H1 (cell line): ENCODE results near the gene ADCY2. TPM values are rescaled to one million over a fixed set of nuclear protein-coding genes. Genes with fewer than 3 reads are reported as not detected.

Experiments used
- CTCF ChIA-PET: fragments of 300-600 bp; sonication (Branson Sonifier 250); formaldehyde crosslinking; loops from one replicate; lab custom pipeline; 2021; ENCODE audit not compliant: partially characterized antibody; lab: Charles Lee
- POLR2A ChIA-PET: fragments of 300-600 bp; sonication (Branson Sonifier 250); formaldehyde crosslinking; loops from one replicate; lab custom pipeline; 2021; ENCODE audit warnings: inconsistent platforms; ENCODE audit not compliant: partially characterized antibody; lab: Charles Lee
- DNase-seq, 2 experiments: peaks; one replicate each; pipeline versions ENCODE4 v3.0.0 to v3.0.0-alpha.2; 2010 to 2022; ENCODE audit warnings: low spot score in 2 of 2, low read depth in 1 of 2, mixed read lengths in 1 of 2
- FAIRE-seq: peaks from 2 replicates; lab custom pipeline; 2011; peaks lifted over from hg19 to GRCh38; lab: Jason Lieb, UNC
- H2AFZ ChIP-seq: 2 replicates; pipeline ENCODE4 v1.8.1; 2012; ENCODE audit warnings: low read length, inconsistent platforms
- H2AK5ac ChIP-seq: 2 replicates; pipeline ENCODE4 v1.6.1; 2013; ENCODE audit warnings: low read depth, low read length
- H2BK120ac ChIP-seq: replicated peaks from 2 replicates; pipeline ENCODE3; 2013; ENCODE audit warnings: low read depth, low read length, inconsistent platforms
- H2BK12ac ChIP-seq: 2 replicates; pipeline ENCODE4 v1.6.1; 2013; ENCODE audit warnings: low read depth, low read length
- H2BK15ac ChIP-seq: 2 replicates; pipeline ENCODE4 v1.6.1; 2013; ENCODE audit warnings: low read length
- H2BK20ac ChIP-seq: 2 replicates; pipeline ENCODE4 v1.6.1; 2013; ENCODE audit warnings: low read length
- H2BK5ac ChIP-seq: 2 replicates; pipeline ENCODE4 v1.6.1; 2013; ENCODE audit warnings: low read depth, low read length
- H3K14ac ChIP-seq: 2 replicates; pipeline ENCODE4 v1.6.1; 2013; ENCODE audit warnings: inconsistent platforms; ENCODE audit not compliant: insufficient read length
- H3K18ac ChIP-seq: 2 replicates; pipeline ENCODE4 v1.6.1; 2013; ENCODE audit warnings: low read length; ENCODE audit errors: extremely low read depth
- H3K23ac ChIP-seq: 2 replicates; pipeline ENCODE4 v1.6.1; 2013; ENCODE audit warnings: inconsistent platforms; ENCODE audit not compliant: insufficient read length
- H3K23me2 ChIP-seq: 2 replicates; pipeline ENCODE4 v1.6.1; 2013; ENCODE audit warnings: low read depth, low read length
- H3K27ac ChIP-seq: 2 replicates; pipeline ENCODE4 v1.6.1; 2011; ENCODE audit warnings: low read depth, low read length, inconsistent platforms
- H3K27me3 ChIP-seq, 4 experiments: replicated peaks in 1 of 4; 1 replicate in 1 of 4; 2 replicates in 3 of 4; pipeline versions ENCODE4 v1.6.1 to v1.8.1; 2011 to 2013; ENCODE audit warnings: low read length in 3 of 4, mild to moderate bottlenecking in 3 of 4, inconsistent platforms in 2 of 4, mixed read lengths in 2 of 4, moderate library complexity in 1 of 4; ENCODE audit not compliant: control insufficient read depth in 3 of 4, insufficient read depth in 3 of 4; ENCODE audit errors: extremely low read depth in 1 of 4
- H3K36me3 ChIP-seq, 4 experiments: 2 replicates each; pipeline versions ENCODE4 v1.6.1 to v1.8.1; 2011 to 2013; ENCODE audit warnings: mild to moderate bottlenecking in 4 of 4, low read length in 3 of 4, moderate library complexity in 2 of 4, control low read depth in 1 of 4, inconsistent platforms in 1 of 4; ENCODE audit not compliant: insufficient read depth in 4 of 4, control insufficient read depth in 2 of 4
- H3K4ac ChIP-seq: replicated peaks from 2 replicates; pipeline ENCODE3; 2013; ENCODE audit warnings: low read length, low read depth, mixed read lengths, inconsistent platforms; ENCODE audit not compliant: insufficient read length
- H3K4me1 ChIP-seq, 4 experiments: replicated peaks in 1 of 4; 1 replicate in 1 of 4; 2 replicates in 3 of 4; pipeline versions ENCODE4 v1.6.1 to v1.8.1; 2011 to 2013; ENCODE audit warnings: low read length in 3 of 4, inconsistent platforms in 2 of 4, mixed read lengths in 1 of 4; ENCODE audit not compliant: insufficient read depth in 4 of 4, control insufficient read depth in 3 of 4
- H3K4me2 ChIP-seq, 2 experiments: 2 replicates each; pipeline versions ENCODE4 v1.6.1 to v1.8.1; 2011 to 2013; ENCODE audit warnings: low read depth in 2 of 2, low read length in 2 of 2, control low read depth in 1 of 2, inconsistent platforms in 1 of 2, mild to moderate bottlenecking in 1 of 2; ENCODE audit not compliant: insufficient read depth in 1 of 2
- H3K4me3 ChIP-seq, 4 experiments: fragments of 200-600, 300-600 bp in 1 of 4; sonication (generic), shearing (Covaris generic), sonication (Bioruptor Twin) in 1 of 4; 2 replicates each; pipeline versions ENCODE4 v1.5.1 to v1.8.1; 2011 to 2016; ENCODE audit warnings: low read length in 4 of 4, low read depth in 3 of 4, control low read depth in 2 of 4, inconsistent platforms in 2 of 4, mild to moderate bottlenecking in 2 of 4, mixed read lengths in 1 of 4, moderate library complexity in 1 of 4; ENCODE audit not compliant: insufficient read depth in 2 of 4; ENCODE audit errors: extremely low read depth in 1 of 4
- H3K56ac ChIP-seq: replicated peaks from 2 replicates; pipeline ENCODE3; 2013; ENCODE audit warnings: low read depth, mild to moderate bottlenecking, mixed read lengths, low read length, inconsistent platforms; ENCODE audit not compliant: insufficient read length
- H3K79me1 ChIP-seq: 2 replicates; pipeline ENCODE4 v1.6.1; 2013; ENCODE audit warnings: low read depth, low read length, control low read depth
- H3K79me2 ChIP-seq, 2 experiments: 2 replicates each; pipeline versions ENCODE4 v1.6.1 to v1.8.1; 2012 to 2013; ENCODE audit warnings: low read length in 2 of 2, mild to moderate bottlenecking in 2 of 2, inconsistent platforms in 1 of 2; ENCODE audit not compliant: insufficient read depth in 2 of 2, control insufficient read depth in 1 of 2
- H3K9ac ChIP-seq, 4 experiments: replicated peaks in 1 of 4; 1 replicate in 1 of 4; 2 replicates in 3 of 4; pipeline versions ENCODE4 v1.6.1 to v1.8.1; 2011 to 2013; ENCODE audit warnings: low read depth in 3 of 4, low read length in 3 of 4, control low read depth in 2 of 4, mild to moderate bottlenecking in 2 of 4, moderate library complexity in 2 of 4, inconsistent platforms in 1 of 4; ENCODE audit errors: extremely low read depth in 1 of 4
- H3K9me3 ChIP-seq, 2 experiments: 2 replicates each; pipeline versions ENCODE4 v1.6.1 to v1.8.1; 2012 to 2013; ENCODE audit warnings: mild to moderate bottlenecking in 2 of 2, moderate library complexity in 2 of 2, control low read depth in 1 of 2, inconsistent platforms in 1 of 2, low read depth in 1 of 2, low read length in 1 of 2, mixed read lengths in 1 of 2; ENCODE audit not compliant: insufficient read depth in 2 of 2
- H4K20me1 ChIP-seq, 2 experiments: replicated peaks in 1 of 2; 2 replicates each; pipeline versions ENCODE3 to v1.8.1; 2011 to 2013; ENCODE audit warnings: inconsistent platforms in 2 of 2, low read length in 2 of 2, mild to moderate bottlenecking in 1 of 2; ENCODE audit not compliant: insufficient read depth in 2 of 2, control insufficient read depth in 1 of 2
- H4K5ac ChIP-seq: 2 replicates; pipeline ENCODE4 v1.6.1; 2013; ENCODE audit warnings: low read length, low read depth, mixed read lengths, inconsistent platforms; ENCODE audit not compliant: insufficient read length
- H4K8ac ChIP-seq: 2 replicates; pipeline ENCODE4 v1.8.0; 2013; ENCODE audit warnings: mild to moderate bottlenecking, moderate library complexity, low read length, inconsistent platforms; ENCODE audit not compliant: insufficient read depth; ENCODE audit errors: extremely low read depth
- H4K91ac ChIP-seq: replicated peaks from 2 replicates; pipeline ENCODE3; 2013; ENCODE audit warnings: low read length, mixed read lengths, inconsistent platforms; ENCODE audit not compliant: insufficient read length
- ASH2L ChIP-seq: fragments of 200-600, 300-600 bp; sonication (generic); IDR thresholded peaks from one replicate; pipeline ENCODE4 v1.7.1; 2017; ENCODE audit warnings: low read length
- BCL11A ChIP-seq, 2 experiments: IDR thresholded peaks; one replicate each; pipeline ENCODE4 v1.6.1; 2011; ENCODE audit warnings: low read depth in 2 of 2, low read length in 2 of 2, mild to moderate bottlenecking in 2 of 2
- CBX8 ChIP-seq: fragments of 300-800, 300-1000 bp; sonication (generic); IDR thresholded peaks from 2 replicates; pipeline ENCODE4 v1.7.1; 2016; ENCODE audit warnings: low read depth, low read length, borderline replicate concordance
- CHD1 ChIP-seq: IDR thresholded peaks from 2 replicates; pipeline ENCODE4 v1.6.1; 2012; ENCODE audit warnings: low read depth, low read length, improper control_type of control experiment
- GABPA ChIP-seq: IDR thresholded peaks from 2 replicates; pipeline ENCODE4 v1.6.1; 2011; ENCODE audit warnings: mild to moderate bottlenecking, low read length, moderate library complexity, borderline replicate concordance; ENCODE audit not compliant: insufficient read depth
- KDM1A ChIP-seq: fragments of 200-600, 300-600 bp; sonication (generic); IDR thresholded peaks from 2 replicates; pipeline ENCODE4 v1.7.1; 2016; ENCODE audit warnings: mild to moderate bottlenecking, low read length, borderline replicate concordance
- MAFK ChIP-seq: IDR thresholded peaks from 2 replicates; pipeline ENCODE4 v1.6.1; 2012; ENCODE audit warnings: low read depth, mild to moderate bottlenecking, improper control_type of control experiment, low read length
- POLR2AphosphoS5 ChIP-seq: IDR thresholded peaks from 2 replicates; pipeline ENCODE4 v1.6.1; 2011; ENCODE audit warnings: low read depth, low read length
- RAD21 ChIP-seq, 2 experiments: IDR thresholded peaks in 1 of 2; conservative IDR thresholded peaks in 1 of 2; 2 replicates each; pipeline ENCODE4 v1.6.1; 2011; ENCODE audit warnings: low read depth in 2 of 2, low read length in 2 of 2, improper control_type of control experiment in 1 of 2, inconsistent platforms in 1 of 2, mild to moderate bottlenecking in 1 of 2, moderate library complexity in 1 of 2
- RFX5 ChIP-seq: IDR thresholded peaks from 2 replicates; pipeline ENCODE4 v1.6.1; 2011; ENCODE audit warnings: low read depth, low read length, improper control_type of control experiment, borderline replicate concordance
- RXRA ChIP-seq: IDR thresholded peaks from 2 replicates; pipeline ENCODE4 v1.6.1; 2011; ENCODE audit warnings: low read depth, mild to moderate bottlenecking, low read length, moderate library complexity; ENCODE audit not compliant: insufficient read depth
- SP2 ChIP-seq: IDR thresholded peaks from 2 replicates; pipeline ENCODE4 v1.6.1; 2012; ENCODE audit warnings: mild to moderate bottlenecking, low read length, inconsistent platforms
- SP4 ChIP-seq: IDR thresholded peaks from 2 replicates; pipeline ENCODE4 v1.6.1; 2012; ENCODE audit warnings: low read length, inconsistent platforms
- TCF12 ChIP-seq: IDR thresholded peaks from 2 replicates; pipeline ENCODE4 v1.6.1; 2011; ENCODE audit warnings: low read depth, mild to moderate bottlenecking, low read length
- WGBS, 2 experiments: shearing (Covaris generic) in 1 of 2; methylation state at CpG; one replicate each; pipeline versions ENCODE4 v1.1.6 to v1.1.7; 2013 to 2015; ENCODE audit warnings: low lambda C conversion rate in 2 of 2, mixed read lengths in 2 of 2, inconsistent platforms in 1 of 2, low coverage in 1 of 2, missing lambda C conversion rate in 1 of 2; ENCODE audit not compliant: insufficient replicate concordance in 2 of 2, insufficient coverage in 1 of 2, insufficient read length in 1 of 2; ENCODE audit errors: extremely low coverage in 1 of 2, missing lambda C conversion rate in 1 of 2; 5-methylcytosine and 5-hydroxymethylcytosine counted together
- polyA plus RNA-seq, 7 experiments: library from polyadenylated mRNA; depleted of rRNA in 3 of 7; stranded (reverse) in 5 of 7; unstranded in 2 of 7; fragments of >200 nt in 5 of 7; fragments of 200-250 nt in 2 of 7; gene quantifications; 1 replicate in 5 of 7; 2 replicates in 1 of 7; 4 replicates in 1 of 7; pipeline versions ENCODE4 v1.2.1 to v1.2.3, GENCODE V29; 2011 to 2013; ENCODE audit warnings: missing spikeins in 2 of 7, mixed read lengths in 2 of 7
- total RNA-seq: library from RNA; stranded (reverse); fragmentation: NEBNext Ultra II Directional; extraction: Animal tissue kit (Norgen Biotek cat#: 25700); gene quantifications from 2 replicates; pipeline ENCODE4 v1.2.1, GENCODE V29; 2021

Gene ADCY2
- total and polyA plus RNA-seq, 2 of the 8 experiments (the other 6 are each of a cell fraction or from before 2014, with no cell fraction given) = 35.8 to 122 TPM

- Histone ChIP-seq H4K5ac (no peak overlapping the region), H4K8ac (no peak overlapping the region), H3K4me3 (no peak overlapping the region), H2AFZ (no peak overlapping the region), H3K27ac (no peak overlapping the region), H3K9ac (no peak overlapping the region), H3K56ac (no peak overlapping the region), H3K4me2 (no peak overlapping the region), H3K14ac (no peak overlapping the region), H3K18ac (no peak overlapping the region), H3K79me2 (peaks cover 0 to 2% of the 10 kb centered on the region in 2 experiments; a peak in 1 of 4 replicates), H2AK5ac (no peak overlapping the region), H3K23me2 (no peaks in the 10 kb centered on the region), H3K27me3 (no peaks in the 10 kb centered on the region), H3K4ac (no peak overlapping the region), H3K4me1 (peaks cover 0 to 3% (median 0%) of the 10 kb centered on the region in 4 experiments; a peak in 1 of 7 replicates), H3K36me3 (no peaks in the 10 kb centered on the region; a peak in 1 of 8 replicates), H3K9me3 (no peaks in the 10 kb centered on the region), H2BK5ac (no peak overlapping the region), H3K79me1 (no peaks in the 10 kb centered on the region; the same call in 1 of the 2 replicates), H4K91ac (no peak overlapping the region), H2BK15ac (no peak overlapping the region), H2BK20ac (no peak overlapping the region), H4K20me1 (peaks cover 0 to 3% of the 10 kb centered on the region in 2 experiments), H3K23ac (no peak overlapping the region), H2BK12ac (no peak overlapping the region), H2BK120ac (no peak overlapping the region)
- no peak for DNase-seq
- no peak for FAIRE-seq
- 64% methylated on average over 1 of the region's 1 CpG; no CpG with 5 or more reads in 1 of the 2 experiments for WGBS, 2 experiments
- ChIA-PET CTCF (interaction anchor here (0.5 to 4.5 kb wide), 4 partner anchors 10 to 681 kb away, joined by 3 to 19 read pairs (median 6); no protein-coding TSS in a partner anchor), POLR2A (no interaction called here)
- TF ChIP-seq RAD21 (IDR thresholded peaks at IDR 0.05 in 1 of 2, conservative IDR thresholded peaks at IDR 0.05 in 1 of 2; ENCODE audit: low read depth in 2 of 2, low read length in 2 of 2) (no peak), POLR2AphosphoS5 (no peak), ASH2L (no peak), SP2 (no peak), BCL11A (IDR thresholded peaks at IDR 0.05; ENCODE audit: low read depth in 2 of 2, low read length in 2 of 2) (no peak), TCF12 (no peak), KDM1A (no peak), MAFK (no peak), SP4 (no peak), CHD1 (no peak), GABPA (no peak), RXRA (no peak), RFX5 (no peak), CBX8 (no peak)
Measured at GRCh38 chr5:7578071-7578470, 182.1 kb downstream of the ADCY2 start.
